Suppressor macrophage treated with lipopolysaccharide for 1 hour (primary cell): ENCODE measurements around the gene ADAM22.

Source experiments
- DNase-seq, 3 donors: peaks; one replicate each; pipeline ENCODE4 v3.0.0-alpha.2; 2020 to 2022

Gene ADAM22

GRCh38 chr7:87959336-87959735 lies 25.3 kb downstream of the ADAM22 start:
- no peak for DNase-seq

- no peak for DNase-seq
Measured at GRCh38 chr7:87960239-87960638, 26.2 kb downstream of the ADAM22 start.

- no peak for DNase-seq
Measured at GRCh38 chr7:87961754-87962153, 27.7 kb downstream of the ADAM22 start.

GRCh38 chr7:87966271-87966670 lies 32.2 kb downstream of the ADAM22 start:
- no peak for DNase-seq

GRCh38 chr7:87968021-87968420 lies 34.0 kb downstream of the ADAM22 start:
- DNase-seq, result no peak

GRCh38 chr7:87982116-87982515 lies 48.1 kb downstream of the ADAM22 start:
- DNase-seq, result no peak

- no peak for DNase-seq
Measured at GRCh38 chr7:87984088-87984487, 50.0 kb downstream of the ADAM22 start.

- no peak for DNase-seq
Measured at GRCh38 chr7:87993269-87993668, 59.2 kb downstream of the ADAM22 start.

GRCh38 chr7:87999261-87999660 lies 65.2 kb downstream of the ADAM22 start:
- DNase-seq, result no peak

GRCh38 chr7:88001744-88002530 lies 67.9 kb downstream of the ADAM22 start:
- no peak for DNase-seq

- DNase-seq, result no peak
Measured at GRCh38 chr7:88002617-88003016, 68.6 kb downstream of the ADAM22 start.

GRCh38 chr7:88003581-88003980 lies 69.5 kb downstream of the ADAM22 start:
- no peak for DNase-seq

- no peak for DNase-seq
Measured at GRCh38 chr7:88005191-88005590, 71.1 kb downstream of the ADAM22 start.

GRCh38 chr7:88009651-88010050 lies 75.6 kb downstream of the ADAM22 start:
- DNase-seq, result no peak

GRCh38 chr7:88012086-88012485 lies 78.0 kb downstream of the ADAM22 start:
- DNase-seq, result no peak

GRCh38 chr7:88013981-88014380 lies 79.9 kb downstream of the ADAM22 start:
- DNase-seq, result no peak

- no peak for DNase-seq
Measured at GRCh38 chr7:88014581-88014980, 80.5 kb downstream of the ADAM22 start.

- no peak for DNase-seq
Measured at GRCh38 chr7:88015309-88015708, 81.3 kb downstream of the ADAM22 start.

- no peak for DNase-seq
Measured at GRCh38 chr7:88018501-88018900, 84.5 kb downstream of the ADAM22 start.

- DNase-seq, result no peak
Measured at GRCh38 chr7:88020953-88021665, 87.1 kb downstream of the ADAM22 start.

- no peak for DNase-seq
Measured at GRCh38 chr7:88027724-88028123, 93.7 kb downstream of the ADAM22 start.

- DNase-seq, result no peak
Measured at GRCh38 chr7:88034083-88034695, 100.1 kb downstream of the ADAM22 start.

- DNase-seq, result no peak
Measured at GRCh38 chr7:88037050-88037449, 103.0 kb downstream of the ADAM22 start.

GRCh38 chr7:88040694-88041093 lies 106.6 kb downstream of the ADAM22 start:
- no peak for DNase-seq
